ENCODE data around the gene AURKB.
"Not testable (repeated sequence)": the region's sequence is repeated elsewhere in the genome, so short reads cannot be mapped to it uniquely, and the experiment has no call there.

Gene AURKB

GRCh38 chr17:8221663-8222379 is 11.4 kb upstream of the AURKB start:
- peak; percentile 21 for DNase-seq (ENCODE audit: insufficient read length, low spot score)
- no peak for TF ChIP-seq POLR2A (IDR thresholded peaks at IDR 0.05; ENCODE audit: low read depth, low read length)
- no peak for FAIRE-seq

- no peak for TF ChIP-seq POLR2A (IDR thresholded peaks at IDR 0.05; ENCODE audit: low read depth, low read length)
- peak; percentile 48 for DNase-seq (ENCODE audit: insufficient read length, low spot score)
- no peak for FAIRE-seq
Observed at GRCh38 chr17:8220783-8221662, 10.6 kb upstream of the AURKB start.

- not testable (repeated sequence) for FAIRE-seq; DNase-seq (ENCODE audit: insufficient read length, low spot score)
Observed at GRCh38 chr17:8214000-8214399, 3.6 kb upstream of the AURKB start.

GRCh38 chr17:8212312-8213180 is 2.2 kb upstream of the AURKB start:
- FAIRE-seq, result no peak
- TF ChIP-seq POLR2A (IDR thresholded peaks at IDR 0.05; ENCODE audit: low read depth, low read length), result no peak
- DNase-seq (ENCODE audit: insufficient read length, low spot score), result no peak

- TF ChIP-seq POLR2A (IDR thresholded peaks at IDR 0.05; ENCODE audit: low read depth, low read length), result no peak
- DNase-seq (ENCODE audit: insufficient read length, low spot score), result no peak
- FAIRE-seq, result no peak
Observed at GRCh38 chr17:8210761-8211458, 535 bp upstream of the AURKB start.

GRCh38 chr17:8206536-8206935 is 3.8 kb downstream of the AURKB start:
- FAIRE-seq (no peak), DNase-seq (ENCODE audit: insufficient read length, low spot score) (no peak)
- no peak for TF ChIP-seq POLR2A (IDR thresholded peaks at IDR 0.05; ENCODE audit: low read depth, low read length)

- no peak for TF ChIP-seq POLR2A (IDR thresholded peaks at IDR 0.05; ENCODE audit: low read depth, low read length)
- FAIRE-seq (no peak), DNase-seq (ENCODE audit: insufficient read length, low spot score) (no peak)
Observed at GRCh38 chr17:8204761-8205555, 5.4 kb downstream of the AURKB start.

GRCh38 chr17:8192070-8192815 is 18.1 kb downstream of the AURKB start:
- DNase-seq (ENCODE audit: insufficient read length, low spot score) (peak; percentile 78), FAIRE-seq (peak; percentile 87)
- no peak for TF ChIP-seq POLR2A (IDR thresholded peaks at IDR 0.05; ENCODE audit: low read depth, low read length)

GRCh38 chr17:8190506-8190905 is 19.9 kb downstream of the AURKB start:
- DNase-seq (ENCODE audit: insufficient read length, low spot score) (no peak), FAIRE-seq (no peak)
- TF ChIP-seq POLR2A (IDR thresholded peaks at IDR 0.05; ENCODE audit: low read depth, low read length), result no peak

GRCh38 chr17:8189711-8190477 is 20.5 kb downstream of the AURKB start, which contains the start of gene BORCS6:
Gene BORCS6, minus strand, starts transcription at chr17:8190180. Its CDS starts 40 bp downstream, at chr17:8190140.
- peak; percentile 27 for FAIRE-seq
- TF ChIP-seq POLR2A (IDR thresholded peaks at IDR 0.05; ENCODE audit: low read depth, low read length), result peak; percentile 41

GRCh38 chr17:8189041-8189710 is 21.2 kb downstream of the AURKB start:
- TF ChIP-seq POLR2A (IDR thresholded peaks at IDR 0.05; ENCODE audit: low read depth, low read length), result no peak
- no peak for FAIRE-seq
- no peak for DNase-seq (ENCODE audit: insufficient read length, low spot score)

More at GRCh38 chr17:8189711-8190477, 20.5 kb downstream of the AURKB start, which contains the start of gene BORCS6:
- DNase-seq (ENCODE audit: insufficient read length, low spot score), result peak; percentile 88

Measured in H54 (cell line).